ENCODE data around the gene SHISA5. TPM values are rescaled to one million over a fixed set of nuclear protein-coding genes. Genes with fewer than 3 reads are reported as not detected.

The SHISA5 gene
- total and polyA plus RNA-seq, 2 of the 8 experiments (the other 6 are each of a cell fraction or from before 2014, with no cell fraction given): 196 to 315 TPM

GRCh38 chr3:48524970-48525369, 21.0 kb upstream of the SHISA5 start (continued):
- TF ChIP-seq, protein P1, sequence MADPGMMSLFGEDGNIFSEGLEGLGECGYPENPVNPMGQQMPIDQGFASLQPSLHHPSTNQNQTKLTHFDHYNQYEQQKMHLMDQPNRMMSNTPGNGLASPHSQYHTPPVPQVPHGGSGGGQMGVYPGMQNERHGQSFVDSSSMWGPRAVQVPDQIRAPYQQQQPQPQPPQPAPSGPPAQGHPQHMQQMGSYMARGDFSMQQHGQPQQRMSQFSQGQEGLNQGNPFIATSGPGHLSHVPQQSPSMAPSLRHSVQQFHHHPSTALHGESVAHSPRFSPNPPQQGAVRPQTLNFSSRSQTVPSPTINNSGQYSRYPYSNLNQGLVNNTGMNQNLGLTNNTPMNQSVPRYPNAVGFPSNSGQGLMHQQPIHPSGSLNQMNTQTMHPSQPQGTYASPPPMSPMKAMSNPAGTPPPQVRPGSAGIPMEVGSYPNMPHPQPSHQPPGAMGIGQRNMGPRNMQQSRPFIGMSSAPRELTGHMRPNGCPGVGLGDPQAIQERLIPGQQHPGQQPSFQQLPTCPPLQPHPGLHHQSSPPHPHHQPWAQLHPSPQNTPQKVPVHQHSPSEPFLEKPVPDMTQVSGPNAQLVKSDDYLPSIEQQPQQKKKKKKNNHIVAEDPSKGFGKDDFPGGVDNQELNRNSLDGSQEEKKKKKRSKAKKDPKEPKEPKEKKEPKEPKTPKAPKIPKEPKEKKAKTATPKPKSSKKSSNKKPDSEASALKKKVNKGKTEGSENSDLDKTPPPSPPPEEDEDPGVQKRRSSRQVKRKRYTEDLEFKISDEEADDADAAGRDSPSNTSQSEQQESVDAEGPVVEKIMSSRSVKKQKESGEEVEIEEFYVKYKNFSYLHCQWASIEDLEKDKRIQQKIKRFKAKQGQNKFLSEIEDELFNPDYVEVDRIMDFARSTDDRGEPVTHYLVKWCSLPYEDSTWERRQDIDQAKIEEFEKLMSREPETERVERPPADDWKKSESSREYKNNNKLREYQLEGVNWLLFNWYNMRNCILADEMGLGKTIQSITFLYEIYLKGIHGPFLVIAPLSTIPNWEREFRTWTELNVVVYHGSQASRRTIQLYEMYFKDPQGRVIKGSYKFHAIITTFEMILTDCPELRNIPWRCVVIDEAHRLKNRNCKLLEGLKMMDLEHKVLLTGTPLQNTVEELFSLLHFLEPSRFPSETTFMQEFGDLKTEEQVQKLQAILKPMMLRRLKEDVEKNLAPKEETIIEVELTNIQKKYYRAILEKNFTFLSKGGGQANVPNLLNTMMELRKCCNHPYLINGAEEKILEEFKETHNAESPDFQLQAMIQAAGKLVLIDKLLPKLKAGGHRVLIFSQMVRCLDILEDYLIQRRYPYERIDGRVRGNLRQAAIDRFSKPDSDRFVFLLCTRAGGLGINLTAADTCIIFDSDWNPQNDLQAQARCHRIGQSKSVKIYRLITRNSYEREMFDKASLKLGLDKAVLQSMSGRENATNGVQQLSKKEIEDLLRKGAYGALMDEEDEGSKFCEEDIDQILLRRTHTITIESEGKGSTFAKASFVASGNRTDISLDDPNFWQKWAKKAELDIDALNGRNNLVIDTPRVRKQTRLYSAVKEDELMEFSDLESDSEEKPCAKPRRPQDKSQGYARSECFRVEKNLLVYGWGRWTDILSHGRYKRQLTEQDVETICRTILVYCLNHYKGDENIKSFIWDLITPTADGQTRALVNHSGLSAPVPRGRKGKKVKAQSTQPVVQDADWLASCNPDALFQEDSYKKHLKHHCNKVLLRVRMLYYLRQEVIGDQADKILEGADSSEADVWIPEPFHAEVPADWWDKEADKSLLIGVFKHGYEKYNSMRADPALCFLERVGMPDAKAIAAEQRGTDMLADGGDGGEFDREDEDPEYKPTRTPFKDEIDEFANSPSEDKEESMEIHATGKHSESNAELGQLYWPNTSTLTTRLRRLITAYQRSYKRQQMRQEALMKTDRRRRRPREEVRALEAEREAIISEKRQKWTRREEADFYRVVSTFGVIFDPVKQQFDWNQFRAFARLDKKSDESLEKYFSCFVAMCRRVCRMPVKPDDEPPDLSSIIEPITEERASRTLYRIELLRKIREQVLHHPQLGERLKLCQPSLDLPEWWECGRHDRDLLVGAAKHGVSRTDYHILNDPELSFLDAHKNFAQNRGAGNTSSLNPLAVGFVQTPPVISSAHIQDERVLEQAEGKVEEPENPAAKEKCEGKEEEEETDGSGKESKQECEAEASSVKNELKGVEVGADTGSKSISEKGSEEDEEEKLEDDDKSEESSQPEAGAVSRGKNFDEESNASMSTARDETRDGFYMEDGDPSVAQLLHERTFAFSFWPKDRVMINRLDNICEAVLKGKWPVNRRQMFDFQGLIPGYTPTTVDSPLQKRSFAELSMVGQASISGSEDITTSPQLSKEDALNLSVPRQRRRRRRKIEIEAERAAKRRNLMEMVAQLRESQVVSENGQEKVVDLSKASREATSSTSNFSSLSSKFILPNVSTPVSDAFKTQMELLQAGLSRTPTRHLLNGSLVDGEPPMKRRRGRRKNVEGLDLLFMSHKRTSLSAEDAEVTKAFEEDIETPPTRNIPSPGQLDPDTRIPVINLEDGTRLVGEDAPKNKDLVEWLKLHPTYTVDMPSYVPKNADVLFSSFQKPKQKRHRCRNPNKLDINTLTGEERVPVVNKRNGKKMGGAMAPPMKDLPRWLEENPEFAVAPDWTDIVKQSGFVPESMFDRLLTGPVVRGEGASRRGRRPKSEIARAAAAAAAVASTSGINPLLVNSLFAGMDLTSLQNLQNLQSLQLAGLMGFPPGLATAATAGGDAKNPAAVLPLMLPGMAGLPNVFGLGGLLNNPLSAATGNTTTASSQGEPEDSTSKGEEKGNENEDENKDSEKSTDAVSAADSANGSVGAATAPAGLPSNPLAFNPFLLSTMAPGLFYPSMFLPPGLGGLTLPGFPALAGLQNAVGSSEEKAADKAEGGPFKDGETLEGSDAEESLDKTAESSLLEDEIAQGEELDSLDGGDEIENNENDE (IDR thresholded peaks at IDR 0.05; ENCODE audit: insufficient replicate concordance, low read length): no peak
- TF ChIP-seq, protein P2, sequence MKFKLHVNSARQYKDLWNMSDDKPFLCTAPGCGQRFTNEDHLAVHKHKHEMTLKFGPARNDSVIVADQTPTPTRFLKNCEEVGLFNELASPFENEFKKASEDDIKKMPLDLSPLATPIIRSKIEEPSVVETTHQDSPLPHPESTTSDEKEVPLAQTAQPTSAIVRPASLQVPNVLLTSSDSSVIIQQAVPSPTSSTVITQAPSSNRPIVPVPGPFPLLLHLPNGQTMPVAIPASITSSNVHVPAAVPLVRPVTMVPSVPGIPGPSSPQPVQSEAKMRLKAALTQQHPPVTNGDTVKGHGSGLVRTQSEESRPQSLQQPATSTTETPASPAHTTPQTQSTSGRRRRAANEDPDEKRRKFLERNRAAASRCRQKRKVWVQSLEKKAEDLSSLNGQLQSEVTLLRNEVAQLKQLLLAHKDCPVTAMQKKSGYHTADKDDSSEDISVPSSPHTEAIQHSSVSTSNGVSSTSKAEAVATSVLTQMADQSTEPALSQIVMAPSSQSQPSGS (IDR thresholded peaks at IDR 0.05; ENCODE audit: low read length): no peak
- TF ChIP-seq JUN (IDR thresholded peaks at IDR 0.05; ENCODE audit: low read depth, low read length) (no peak), EGR1 (IDR thresholded peaks at IDR 0.05; ENCODE audit: borderline replicate concordance, low read depth, low read length) (no peak), SAP30 (IDR thresholded peaks at IDR 0.05; ENCODE audit: insufficient read depth, insufficient replicate concordance, low read length) (no peak), POU5F1 (IDR thresholded peaks at IDR 0.05; ENCODE audit: low read depth, low read length) (no peak), POLR2AphosphoS5 (IDR thresholded peaks at IDR 0.05; ENCODE audit: low read depth, low read length) (no peak), SP2 (IDR thresholded peaks at IDR 0.05; ENCODE audit: low read length) (no peak), SP4 (IDR thresholded peaks at IDR 0.05; ENCODE audit: low read length) (no peak), CHD2 (IDR thresholded peaks at IDR 0.05; ENCODE audit: low read length) (no peak)

All from H1 (cell line).